ENCODE results near the gene ZDHHC24.

The ZDHHC24 gene

GRCh38 chr11:66472054-66472453, 73.8 kb downstream of the ZDHHC24 start:
- DNase-seq (ENCODE audit: low read depth) = no peak

GRCh38 chr11:66471142-66471541, 74.7 kb downstream of the ZDHHC24 start:
- DNase-seq (ENCODE audit: low read depth) = no peak
